ENCODE data around the gene SNX33.

DNA sequence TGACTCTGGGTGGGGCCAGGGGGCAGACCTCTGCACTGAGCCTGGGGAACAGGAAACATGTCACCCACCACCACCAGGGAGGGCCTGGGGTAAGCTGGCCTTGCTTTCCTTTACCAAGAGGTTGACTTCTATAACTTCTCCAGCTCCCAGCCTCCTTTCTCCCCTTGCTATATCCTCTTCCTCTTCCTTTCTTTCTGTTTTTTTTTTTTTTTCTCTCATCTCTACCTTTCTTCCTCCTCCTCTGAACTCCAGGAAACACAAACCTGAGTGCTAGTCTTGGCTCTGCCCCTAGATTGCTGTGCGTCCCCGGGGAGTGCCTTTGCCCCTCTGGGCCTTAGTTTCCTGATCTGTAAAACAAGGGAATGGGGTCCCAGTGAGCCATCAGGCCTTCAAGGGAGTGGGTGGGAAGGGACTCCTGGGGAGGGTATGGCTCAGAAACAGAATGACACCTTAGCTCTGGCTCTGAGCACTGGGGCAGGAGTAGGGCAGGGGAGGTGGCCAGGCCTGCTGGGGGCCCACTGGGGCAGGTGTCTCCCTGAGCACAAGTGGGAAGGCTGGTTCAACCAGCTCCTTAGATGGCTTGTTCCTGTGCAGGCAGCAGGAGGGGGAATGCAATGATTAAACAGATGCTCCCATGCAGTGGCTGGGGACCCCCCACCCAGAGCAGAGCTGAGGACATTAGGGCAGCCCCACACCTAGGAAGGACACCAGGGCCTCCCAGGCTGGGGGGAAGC is 4.3 kb downstream of the SNX33 start:
- TF ChIP-seq, protein P1, sequence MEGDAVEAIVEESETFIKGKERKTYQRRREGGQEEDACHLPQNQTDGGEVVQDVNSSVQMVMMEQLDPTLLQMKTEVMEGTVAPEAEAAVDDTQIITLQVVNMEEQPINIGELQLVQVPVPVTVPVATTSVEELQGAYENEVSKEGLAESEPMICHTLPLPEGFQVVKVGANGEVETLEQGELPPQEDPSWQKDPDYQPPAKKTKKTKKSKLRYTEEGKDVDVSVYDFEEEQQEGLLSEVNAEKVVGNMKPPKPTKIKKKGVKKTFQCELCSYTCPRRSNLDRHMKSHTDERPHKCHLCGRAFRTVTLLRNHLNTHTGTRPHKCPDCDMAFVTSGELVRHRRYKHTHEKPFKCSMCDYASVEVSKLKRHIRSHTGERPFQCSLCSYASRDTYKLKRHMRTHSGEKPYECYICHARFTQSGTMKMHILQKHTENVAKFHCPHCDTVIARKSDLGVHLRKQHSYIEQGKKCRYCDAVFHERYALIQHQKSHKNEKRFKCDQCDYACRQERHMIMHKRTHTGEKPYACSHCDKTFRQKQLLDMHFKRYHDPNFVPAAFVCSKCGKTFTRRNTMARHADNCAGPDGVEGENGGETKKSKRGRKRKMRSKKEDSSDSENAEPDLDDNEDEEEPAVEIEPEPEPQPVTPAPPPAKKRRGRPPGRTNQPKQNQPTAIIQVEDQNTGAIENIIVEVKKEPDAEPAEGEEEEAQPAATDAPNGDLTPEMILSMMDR (IDR thresholded peaks at IDR 0.05; ENCODE audit: insufficient read depth, low read length, poor library complexity, severe bottlenecking) = no peak
- no peak for TF ChIP-seq EZH2phosphoT487 (conservative IDR thresholded peaks at IDR 0.05; ENCODE audit: low read length)

Data from SU-DHL-6 (cell line).